MM.1S (cell line): Measurements from ENCODE around the gene MAGI3.

Source experiments
- DNase-seq: peaks from one replicate; pipeline ENCODE4 v3.0.0-alpha.2; 2015
- H2AFZ ChIP-seq: fragments of 300-600 bp; sonication (generic); 2 replicates; pipeline ENCODE4 v1.6.0; 2016; ENCODE audit warnings: antibody characterized with exemption, low read length
- H3F3A ChIP-seq: fragments of 300-600 bp; sonication (generic); 2 replicates; pipeline ENCODE4 v1.6.1; 2016; ENCODE audit warnings: mild to moderate bottlenecking, antibody characterized with exemption, low read length, moderate library complexity, mixed read lengths; ENCODE audit not compliant: insufficient read depth
- H3K27ac ChIP-seq: fragments of 300-600 bp; sonication (generic); 2 replicates; pipeline ENCODE4 v1.5.1; 2016; ENCODE audit warnings: mild to moderate bottlenecking, low read length
- H3K27me3 ChIP-seq: fragments of 300-600 bp; sonication (generic); replicated peaks from 2 replicates; pipeline ENCODE4 v1.6.0; 2016; ENCODE audit warnings: low read length; ENCODE audit not compliant: insufficient read depth
- H3K36me3 ChIP-seq: fragments of 300-600 bp; sonication (generic); replicated peaks from 2 replicates; pipeline ENCODE4 v1.6.1; 2016; ENCODE audit warnings: mild to moderate bottlenecking, low read length, mixed read lengths; ENCODE audit not compliant: insufficient read depth
- H3K4me1 ChIP-seq: fragments of 300-600 bp; sonication (generic); 2 replicates; pipeline ENCODE4 v1.6.1; 2016; ENCODE audit warnings: low read length, mixed read lengths
- H3K4me2 ChIP-seq: fragments of 300-600 bp; sonication (generic); 2 replicates; pipeline ENCODE4 v1.6.0; 2016; ENCODE audit warnings: low read depth, low read length
- H3K4me3 ChIP-seq: fragments of 300-600 bp; sonication (generic); 2 replicates; pipeline ENCODE4 v1.5.1; 2016; ENCODE audit warnings: low read length, mixed read lengths
- H3K79me2 ChIP-seq: fragments of 300-600 bp; sonication (generic); 2 replicates; pipeline ENCODE4 v1.6.1; 2016; ENCODE audit warnings: mixed run types, low read length, mixed read lengths
- H3K9ac ChIP-seq: fragments of 300-600 bp; sonication (generic); 2 replicates; pipeline ENCODE4 v1.6.1; 2016; ENCODE audit warnings: low read length, mixed read lengths
- H3K9me2 ChIP-seq: fragments of 300-600 bp; sonication (generic); replicated peaks from 2 replicates; pipeline ENCODE4 v1.6.1; 2016; ENCODE audit warnings: mild to moderate bottlenecking, low read length, mixed read lengths; ENCODE audit not compliant: insufficient read depth
- H3K9me3 ChIP-seq: fragments of 300-600 bp; sonication (generic); replicated peaks from 2 replicates; pipeline ENCODE4 v1.6.1; 2016; ENCODE audit warnings: mild to moderate bottlenecking, low read length, mixed read lengths; ENCODE audit not compliant: insufficient read depth
- H4K20me1 ChIP-seq: fragments of 300-600 bp; sonication (generic); 2 replicates; pipeline ENCODE4 v1.6.1; 2016; ENCODE audit warnings: mild to moderate bottlenecking, low read length, moderate library complexity, mixed read lengths; ENCODE audit not compliant: insufficient read depth
- EZH2 ChIP-seq: fragments of 300-600 bp; sonication (generic); optimal IDR thresholded peaks from 2 replicates; pipeline ENCODE3; 2017; ENCODE audit warnings: low read depth, mild to moderate bottlenecking, antibody characterized with exemption, low read length, mixed read lengths
- EZH2phosphoT487 ChIP-seq: fragments of 300-600 bp; sonication (generic); IDR thresholded peaks from 2 replicates; pipeline ENCODE4 v1.6.1; 2018; ENCODE audit warnings: antibody characterized with exemption, low read length
- TF ChIP-seq, protein P1 (sequence below): fragments of 300-600 bp; sonication (generic); IDR thresholded peaks from 2 replicates; pipeline ENCODE4 v1.5.1; 2016; ENCODE audit warnings: antibody characterized with exemption, low read length, mixed read lengths

The MAGI3 gene

DNA sequence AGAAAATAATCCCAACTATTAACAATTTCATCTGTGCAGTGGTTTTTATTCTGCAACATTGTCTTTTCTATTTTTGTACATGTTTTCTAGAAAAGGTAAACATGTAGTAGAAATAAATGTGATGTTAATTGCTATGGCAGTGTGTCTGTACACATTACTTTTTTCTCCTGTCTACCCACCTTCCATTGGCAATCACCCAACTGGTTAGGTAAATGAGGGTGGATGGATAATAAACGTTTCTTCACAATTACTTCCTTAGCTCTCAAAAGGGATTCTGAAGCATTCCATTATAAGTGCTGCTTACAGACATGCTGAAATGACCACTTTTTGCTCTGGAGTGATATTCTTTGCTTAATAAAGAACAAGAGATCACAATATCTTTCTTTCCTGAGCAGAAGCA lies 61.4 kb downstream of the MAGI3 start:
- no peak overlapping the region for H3K27ac ChIP-seq

DNA sequence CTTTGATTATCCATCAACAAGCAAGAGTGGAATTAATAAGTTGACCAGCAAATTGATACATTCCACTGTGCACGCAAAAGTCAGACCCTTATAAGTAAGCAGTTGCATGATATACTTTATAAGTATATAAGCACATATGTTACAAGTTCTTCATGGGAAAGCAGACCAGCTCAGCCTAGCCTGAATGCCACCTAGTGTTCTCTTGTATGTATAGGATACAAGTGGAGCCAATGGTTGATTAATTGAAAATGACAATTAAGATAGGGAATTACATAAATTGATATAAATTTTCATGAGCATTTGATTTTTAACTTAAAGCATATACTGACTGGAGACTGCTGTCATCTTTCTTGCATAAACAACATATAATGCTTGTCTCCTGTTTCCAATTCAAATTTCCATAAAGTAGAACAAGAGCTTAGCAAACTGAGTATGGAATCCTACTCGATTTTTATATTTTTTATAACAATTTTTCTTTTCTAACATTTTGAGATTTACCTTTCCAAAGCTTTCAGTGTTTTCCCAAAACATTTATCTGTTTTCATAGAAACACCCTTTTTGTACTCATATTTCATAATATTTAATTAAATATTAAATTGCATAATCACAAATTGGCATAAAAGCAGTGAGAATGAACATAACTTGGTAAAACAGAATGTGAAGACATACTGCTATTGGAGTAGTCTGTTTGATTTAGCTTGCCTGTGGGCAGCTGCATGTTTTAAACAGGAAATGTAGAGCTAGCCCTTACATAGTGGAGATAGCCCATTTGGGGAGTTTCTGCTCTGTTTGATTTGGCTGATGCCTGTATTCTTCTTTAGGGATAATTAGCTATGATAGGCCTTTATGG lies 62.8 kb downstream of the MAGI3 start:
- H4K20me1 ChIP-seq, result no peaks in the 10 kb centered on the region
- H3K9me3 ChIP-seq, result no peaks in the 10 kb centered on the region
- no peak overlapping the region for H3K27ac ChIP-seq
- no peaks in the 10 kb centered on the region for H3K4me1 ChIP-seq
- no peak overlapping the region for H3K9ac ChIP-seq
- no peaks in the 10 kb centered on the region for H3K9me2 ChIP-seq
- H2AFZ ChIP-seq, result no peak overlapping the region
- no peak for TF ChIP-seq EZH2phosphoT487
- TF ChIP-seq, protein P1, sequence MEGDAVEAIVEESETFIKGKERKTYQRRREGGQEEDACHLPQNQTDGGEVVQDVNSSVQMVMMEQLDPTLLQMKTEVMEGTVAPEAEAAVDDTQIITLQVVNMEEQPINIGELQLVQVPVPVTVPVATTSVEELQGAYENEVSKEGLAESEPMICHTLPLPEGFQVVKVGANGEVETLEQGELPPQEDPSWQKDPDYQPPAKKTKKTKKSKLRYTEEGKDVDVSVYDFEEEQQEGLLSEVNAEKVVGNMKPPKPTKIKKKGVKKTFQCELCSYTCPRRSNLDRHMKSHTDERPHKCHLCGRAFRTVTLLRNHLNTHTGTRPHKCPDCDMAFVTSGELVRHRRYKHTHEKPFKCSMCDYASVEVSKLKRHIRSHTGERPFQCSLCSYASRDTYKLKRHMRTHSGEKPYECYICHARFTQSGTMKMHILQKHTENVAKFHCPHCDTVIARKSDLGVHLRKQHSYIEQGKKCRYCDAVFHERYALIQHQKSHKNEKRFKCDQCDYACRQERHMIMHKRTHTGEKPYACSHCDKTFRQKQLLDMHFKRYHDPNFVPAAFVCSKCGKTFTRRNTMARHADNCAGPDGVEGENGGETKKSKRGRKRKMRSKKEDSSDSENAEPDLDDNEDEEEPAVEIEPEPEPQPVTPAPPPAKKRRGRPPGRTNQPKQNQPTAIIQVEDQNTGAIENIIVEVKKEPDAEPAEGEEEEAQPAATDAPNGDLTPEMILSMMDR, result peak; percentile 39
- no peaks in the 10 kb centered on the region for H3K79me2 ChIP-seq
- no peaks in the 10 kb centered on the region for H3K27me3 ChIP-seq
- no peaks in the 10 kb centered on the region for H3K36me3 ChIP-seq
- H3K4me3 ChIP-seq, result no peak overlapping the region
- H3F3A ChIP-seq, result no peaks in the 10 kb centered on the region
- DNase-seq, result peak; percentile 13
- no peak overlapping the region for H3K4me2 ChIP-seq

More for the DNA sequence above, 61.4 kb downstream of the MAGI3 start:
- H3K4me1 ChIP-seq, result no peaks in the 10 kb centered on the region
- no peaks in the 10 kb centered on the region for H3F3A ChIP-seq
- H3K36me3 ChIP-seq, result no peaks in the 10 kb centered on the region
- H3K9me2 ChIP-seq, result no peaks in the 10 kb centered on the region
- H2AFZ ChIP-seq, result no peak overlapping the region
- H3K4me3 ChIP-seq, result no peak overlapping the region
- H3K4me2 ChIP-seq, result no peak overlapping the region
- no peaks in the 10 kb centered on the region for H3K27me3 ChIP-seq
- no peak for DNase-seq
- no peaks in the 10 kb centered on the region for H4K20me1 ChIP-seq
- H3K9me3 ChIP-seq, result no peaks in the 10 kb centered on the region
- TF ChIP-seq EZH2 (no peak), EZH2phosphoT487 (no peak)
- TF ChIP-seq, protein P1, result no peak
- no peaks in the 10 kb centered on the region for H3K79me2 ChIP-seq
- H3K9ac ChIP-seq, result no peak overlapping the region

DNA sequence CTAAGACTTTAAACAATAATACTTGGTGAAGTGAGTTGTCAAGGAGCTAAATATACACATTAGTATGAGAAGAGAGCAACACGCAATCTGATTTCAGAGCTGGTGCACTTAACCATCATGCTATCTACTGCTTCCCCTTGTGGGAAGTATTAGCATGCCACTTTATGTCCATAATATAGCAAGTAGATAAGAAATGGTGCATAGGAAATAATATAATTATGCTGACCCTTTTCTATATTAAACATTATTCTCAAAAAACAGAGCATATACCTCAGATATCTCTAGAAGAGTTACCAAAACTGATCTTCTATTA lies 63.4 kb downstream of the MAGI3 start:
- Histone ChIP-seq H3K79me2 (no peaks in the 10 kb centered on the region), H3K4me3 (no peak overlapping the region), H3K27ac (no peak overlapping the region), H3K9me3 (no peaks in the 10 kb centered on the region), H3K4me1 (no peaks in the 10 kb centered on the region), H3K27me3 (no peaks in the 10 kb centered on the region), H3K9ac (no peak overlapping the region), H4K20me1 (no peaks in the 10 kb centered on the region), H2AFZ (no peak overlapping the region), H3K4me2 (no peak overlapping the region), H3K9me2 (no peaks in the 10 kb centered on the region), H3K36me3 (no peaks in the 10 kb centered on the region), H3F3A (no peaks in the 10 kb centered on the region)
- TF ChIP-seq, protein P1, result no peak
- TF ChIP-seq EZH2, result no peak
- no peak for TF ChIP-seq EZH2phosphoT487
- no peak for DNase-seq
